Hematopoietic multipotent progenitor cell treated with erythropoietin and hydrocortisone succinate and interleukin-3 and kit ligand, for 6 days (in vitro differentiated cells): ENCODE measurements around the gene PACRG.

ENCODE experiments used
- DNase-seq: peaks from one replicate; pipeline ENCODE4 v3.0.0-alpha.2; 2015

PACRG gene

GRCh38 chr6:162873537-162873936 lies 145.8 kb downstream of the PACRG start:
- DNase-seq, result no peak

- DNase-seq, result no peak
These were observed 147.3 kb downstream of the PACRG start for GRCh38 chr6:162875070-162875469.

- DNase-seq, result no peak
These were observed 155.2 kb downstream of the PACRG start for GRCh38 chr6:162882801-162883481.

- DNase-seq, result no peak
These were observed 160.4 kb downstream of the PACRG start for GRCh38 chr6:162887981-162888689.

GRCh38 chr6:162889303-162889702 lies 161.5 kb downstream of the PACRG start:
- DNase-seq, result no peak

- DNase-seq, result no peak
These were observed 170.2 kb downstream of the PACRG start for GRCh38 chr6:162898011-162898410.

GRCh38 chr6:162899148-162899547 lies 171.4 kb downstream of the PACRG start:
- no peak for DNase-seq

- no peak for DNase-seq
These were observed 172.7 kb downstream of the PACRG start for GRCh38 chr6:162900503-162900902.

GRCh38 chr6:162904069-162904663 lies 176.4 kb downstream of the PACRG start:
- no peak for DNase-seq

- DNase-seq, result no peak
These were observed 178.7 kb downstream of the PACRG start for GRCh38 chr6:162906479-162906878.

- DNase-seq, result peak; percentile 45
These were observed 180.2 kb downstream of the PACRG start for GRCh38 chr6:162907876-162908481.

GRCh38 chr6:162913206-162913605 lies 185.4 kb downstream of the PACRG start:
- no peak for DNase-seq

- no peak for DNase-seq
These were observed 189.7 kb downstream of the PACRG start for GRCh38 chr6:162917506-162917905.

- DNase-seq, result no peak
These were observed 193.3 kb downstream of the PACRG start for GRCh38 chr6:162921062-162921461.

GRCh38 chr6:162921510-162922040 lies 193.8 kb downstream of the PACRG start:
- DNase-seq, result no peak

GRCh38 chr6:162922563-162923166 lies 194.9 kb downstream of the PACRG start:
- no peak for DNase-seq

GRCh38 chr6:162934844-162935243 lies 207.1 kb downstream of the PACRG start:
- no peak for DNase-seq

GRCh38 chr6:162940426-162940825 lies 212.7 kb downstream of the PACRG start:
- DNase-seq, result no peak

GRCh38 chr6:162941128-162941527 lies 213.4 kb downstream of the PACRG start:
- no peak for DNase-seq

- DNase-seq, result no peak
These were observed 215.1 kb downstream of the PACRG start for GRCh38 chr6:162942866-162943265.

- DNase-seq, result no peak
These were observed 215.6 kb downstream of the PACRG start for GRCh38 chr6:162943369-162943768.

GRCh38 chr6:162951164-162951743 lies 223.5 kb downstream of the PACRG start:
- no peak for DNase-seq

GRCh38 chr6:162952423-162952822 lies 224.6 kb downstream of the PACRG start:
- DNase-seq, result no peak
